GM21619 (cell line): Measurements from ENCODE around the gene DIP2C.
"Not testable (repeated sequence)": the region's sequence is repeated elsewhere in the genome, so short reads cannot be mapped to it uniquely, and the experiment has no call there.

Source experiments
- ATAC-seq: cut with Tn5 transposase; IDR thresholded peaks from one replicate; pipeline ENCODE4 v1.9.1; 2021; ENCODE audit not compliant: unreplicated experiment

DIP2C gene

DNA sequence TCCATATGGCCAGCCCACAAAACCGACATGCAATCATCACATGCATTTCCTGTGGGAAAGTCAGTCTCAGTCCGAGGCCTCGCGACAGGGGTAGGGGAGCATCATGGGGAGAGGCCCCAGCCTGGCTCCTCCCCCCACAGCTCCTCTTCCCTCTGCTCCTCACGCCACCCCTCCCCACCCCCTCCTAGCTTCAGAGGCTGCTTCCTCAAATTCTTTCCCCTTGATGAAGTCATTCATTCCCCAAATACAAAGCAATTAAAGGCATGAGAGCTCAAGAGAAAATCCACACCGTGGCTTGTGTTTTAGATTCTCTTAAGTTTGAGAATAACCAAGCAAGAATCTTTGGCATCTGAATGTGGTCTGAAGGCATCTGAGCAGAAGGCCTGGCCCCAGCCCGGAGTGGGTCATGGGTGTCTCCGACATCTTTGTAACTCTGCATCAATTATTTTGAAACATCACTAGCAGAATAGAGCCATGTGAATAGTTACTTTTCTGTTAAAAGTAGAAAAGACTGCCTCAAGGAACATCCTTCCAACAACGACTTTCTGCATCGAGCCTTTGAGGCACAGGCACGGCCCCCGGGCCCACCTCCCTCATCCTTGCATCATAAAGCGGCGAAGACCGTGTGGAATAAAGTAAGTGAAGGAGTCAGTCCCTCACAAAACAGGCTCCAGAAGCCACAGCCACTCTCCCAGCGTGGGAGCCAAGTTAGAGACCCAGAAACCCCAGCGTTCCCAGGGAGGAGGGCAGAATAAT lies 90.9 kb downstream of the DIP2C start:
- ATAC-seq = no peak

DNA sequence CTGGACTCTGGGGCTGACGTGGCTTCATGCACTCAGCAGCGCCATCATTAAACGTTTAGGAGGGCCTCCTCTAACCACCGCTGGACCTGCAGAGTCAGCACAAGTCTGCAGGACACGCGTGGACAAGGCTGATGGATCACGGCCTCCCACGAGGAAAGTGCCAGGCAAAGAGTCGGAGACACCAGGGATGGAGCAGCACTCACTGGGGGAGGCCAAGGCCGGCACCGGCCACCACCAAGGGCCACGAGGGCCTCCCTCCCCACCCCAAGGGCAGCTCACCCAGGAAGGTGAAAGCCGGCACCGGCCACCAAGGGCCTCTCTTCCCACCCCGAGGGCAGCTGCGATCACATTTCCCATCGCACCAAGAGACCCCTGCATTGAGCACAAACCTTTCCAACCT lies 91.5 kb downstream of the DIP2C start:
- ATAC-seq = no peak

DNA sequence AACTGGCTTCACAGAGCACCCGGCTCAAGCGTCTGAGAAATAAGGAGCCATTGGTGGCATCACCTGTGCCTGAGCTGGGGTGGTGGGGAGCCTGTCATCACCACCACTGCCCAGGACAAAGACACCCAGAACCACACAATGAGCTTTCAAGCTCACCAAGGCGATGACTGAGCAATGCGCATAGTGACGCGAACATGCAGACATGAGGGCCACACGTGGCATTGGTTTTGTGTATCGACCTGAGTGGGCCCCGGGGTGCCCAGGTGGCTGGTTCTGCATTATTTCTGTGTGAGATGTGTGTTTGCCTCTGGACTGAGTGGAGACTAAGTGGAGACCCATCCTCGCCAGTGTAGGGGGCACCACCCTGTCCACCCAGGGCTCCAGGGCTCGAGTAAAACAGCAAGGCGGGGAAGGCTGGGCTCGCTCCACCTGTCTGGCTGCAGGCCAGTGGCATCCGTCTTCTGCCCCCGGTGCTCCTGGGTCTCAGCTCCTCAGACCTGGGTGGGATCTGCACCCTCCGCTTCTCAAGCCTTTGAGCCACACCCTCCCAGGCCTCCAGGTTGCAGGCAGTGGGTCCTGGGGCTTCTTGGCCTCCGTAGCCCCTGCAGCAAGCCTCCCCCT lies 92.6 kb downstream of the DIP2C start:
- ATAC-seq = no peak

DNA sequence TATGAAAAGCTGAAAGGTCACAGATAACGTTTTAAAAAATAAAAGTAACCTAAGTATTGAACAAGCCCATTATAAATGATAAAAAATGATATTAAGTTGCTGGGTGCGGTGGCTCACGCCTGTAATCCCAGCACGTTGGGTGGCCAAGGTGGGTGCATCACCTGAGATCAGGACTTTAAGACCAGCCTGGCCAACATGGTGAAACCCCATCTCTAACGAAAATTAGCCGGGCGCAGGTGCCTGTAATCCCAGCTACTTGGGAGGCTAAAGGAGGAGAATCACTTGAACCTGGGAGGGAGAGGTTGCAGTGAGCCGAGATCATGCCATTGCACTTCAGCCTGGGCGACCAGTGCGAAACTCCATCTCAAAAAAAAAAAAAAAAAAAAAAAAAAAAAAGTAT lies 93.3 kb downstream of the DIP2C start:
- ATAC-seq = not testable (repeated sequence)

DNA sequence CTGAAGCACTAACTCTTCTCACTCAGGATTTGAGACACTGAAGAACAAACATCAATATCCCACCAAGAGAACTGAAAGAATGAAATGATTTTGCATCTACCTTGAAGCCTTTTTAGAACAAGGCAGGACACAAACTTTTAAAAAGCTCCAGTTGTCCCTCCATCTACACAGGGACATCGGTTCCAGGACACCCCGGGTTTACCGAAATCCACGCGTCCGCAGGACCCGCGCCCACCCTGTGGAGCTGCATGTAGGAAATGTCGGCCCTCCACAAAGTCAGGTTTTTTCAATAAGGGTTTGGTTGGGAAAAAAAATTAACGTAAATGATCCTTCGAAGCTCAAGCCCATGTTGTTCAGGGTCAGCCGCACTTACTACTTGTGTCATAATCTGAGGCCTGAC lies 94.0 kb downstream of the DIP2C start:
- ATAC-seq = no peak

DNA sequence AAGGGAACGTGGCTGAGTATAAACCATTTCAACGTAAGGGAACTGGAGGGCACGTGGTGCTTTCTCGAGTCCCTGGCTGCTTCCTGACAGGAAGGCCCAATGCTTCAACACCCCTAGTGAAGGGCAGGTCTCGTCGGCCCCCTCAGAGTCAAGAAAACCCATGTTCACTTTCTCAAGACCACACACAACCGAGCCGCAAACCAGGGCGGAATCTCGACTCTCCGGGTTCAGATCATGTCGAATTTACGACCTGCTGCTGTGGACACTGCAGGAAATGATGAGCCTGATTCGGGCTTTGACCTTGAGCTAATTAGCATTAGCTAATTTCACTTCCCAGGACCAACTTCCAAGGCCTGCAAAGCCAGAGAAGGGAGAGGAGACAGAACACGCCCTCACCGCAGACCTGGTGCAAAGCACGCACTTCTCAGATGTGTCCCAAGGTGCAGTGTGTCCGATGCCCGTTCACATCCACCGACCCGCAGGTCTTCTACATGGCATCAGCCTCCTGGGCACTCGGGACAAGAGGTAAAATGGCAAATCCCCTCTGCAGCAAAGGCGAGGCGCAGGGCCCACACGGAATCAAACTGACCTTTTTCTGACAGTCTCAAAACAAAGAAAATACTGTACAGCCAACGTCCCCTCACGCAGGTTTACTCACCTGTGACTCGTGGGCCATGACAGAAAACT lies 94.7 kb downstream of the DIP2C start:
- no peak for ATAC-seq

DNA sequence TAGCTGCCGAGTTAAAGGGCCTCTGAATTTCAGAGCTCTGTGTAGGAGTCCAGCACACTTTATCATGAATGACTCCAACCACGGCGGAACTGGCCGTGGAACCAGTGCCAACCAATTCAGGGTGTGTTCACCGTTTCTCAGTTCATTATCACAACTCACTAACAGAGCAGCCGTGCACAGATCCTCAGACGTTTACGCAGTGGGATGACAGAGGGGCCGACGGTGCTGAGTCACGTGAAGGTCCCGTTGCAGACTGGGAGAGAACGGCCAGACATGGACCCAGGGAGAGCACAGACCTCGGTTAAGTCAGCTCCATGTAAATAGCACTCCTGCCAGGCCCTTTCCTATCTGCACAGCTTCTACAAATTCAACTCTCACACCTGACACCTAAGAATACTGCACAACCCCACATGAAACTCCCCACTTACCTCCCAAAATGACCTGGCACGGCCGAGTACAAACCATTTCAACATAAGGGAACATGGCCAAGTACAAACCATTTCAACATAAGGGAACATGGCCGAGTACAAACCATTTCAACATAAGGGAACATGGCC lies 95.5 kb downstream of the DIP2C start:
- ATAC-seq = no peak

DNA sequence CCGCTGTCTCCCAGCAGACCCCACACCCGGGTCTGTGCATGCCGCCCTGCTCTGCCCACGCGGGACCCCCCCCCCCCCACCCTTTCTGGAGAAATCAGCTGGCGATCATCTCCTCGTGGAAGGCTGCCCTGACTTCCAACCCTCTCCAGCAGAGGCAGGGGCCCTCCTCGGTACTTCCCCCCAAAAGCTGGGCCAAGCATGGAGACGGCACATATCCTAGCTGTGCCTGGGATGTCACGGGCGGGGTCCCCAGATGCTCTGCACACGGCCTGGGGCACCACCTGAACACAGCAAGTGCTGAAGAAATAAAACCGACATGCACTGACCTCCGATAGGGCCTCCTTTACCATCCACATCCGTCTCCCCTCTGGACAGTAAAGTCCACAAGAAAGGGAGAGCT lies 96.0 kb downstream of the DIP2C start:
- no peak for ATAC-seq

DNA sequence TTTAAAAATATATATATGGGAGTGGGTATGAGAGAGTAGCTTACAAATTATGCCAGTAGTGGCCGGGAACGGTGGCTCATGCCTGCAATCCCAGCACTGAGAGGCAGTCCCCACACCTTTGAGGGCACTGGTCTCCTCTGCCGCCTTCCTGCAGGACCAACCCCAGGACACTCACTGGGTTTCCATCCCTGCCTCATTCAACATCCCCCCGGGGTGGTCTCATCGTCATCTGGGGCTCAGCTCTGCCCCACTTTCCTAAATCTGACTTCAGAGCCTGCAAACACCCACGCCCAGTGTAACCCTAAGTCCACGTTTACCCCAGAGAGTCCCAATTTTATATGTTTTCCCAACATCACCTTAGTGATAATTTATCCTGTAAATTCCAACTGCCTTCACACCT lies 96.5 kb downstream of the DIP2C start:
- ATAC-seq = no peak

DNA sequence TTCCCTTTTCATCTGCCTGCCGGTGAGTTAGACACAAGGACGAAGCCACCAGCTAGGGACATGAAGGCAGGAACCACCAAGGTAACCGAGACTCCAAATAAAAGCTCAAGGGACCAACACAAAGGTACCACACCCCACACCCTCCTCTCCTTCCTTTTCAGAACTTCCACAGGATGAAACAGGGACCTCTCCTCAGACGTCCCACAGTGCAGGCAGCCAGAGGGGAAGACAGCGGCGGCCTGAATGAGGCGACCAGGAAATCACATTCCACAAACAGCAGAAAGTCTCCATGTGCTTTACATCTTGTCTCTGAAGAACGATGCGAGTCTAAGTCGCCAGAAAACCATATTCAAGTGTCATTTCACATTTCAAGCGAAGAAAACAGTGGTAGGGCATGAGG lies 97.8 kb downstream of the DIP2C start:
- ATAC-seq = no peak

DNA sequence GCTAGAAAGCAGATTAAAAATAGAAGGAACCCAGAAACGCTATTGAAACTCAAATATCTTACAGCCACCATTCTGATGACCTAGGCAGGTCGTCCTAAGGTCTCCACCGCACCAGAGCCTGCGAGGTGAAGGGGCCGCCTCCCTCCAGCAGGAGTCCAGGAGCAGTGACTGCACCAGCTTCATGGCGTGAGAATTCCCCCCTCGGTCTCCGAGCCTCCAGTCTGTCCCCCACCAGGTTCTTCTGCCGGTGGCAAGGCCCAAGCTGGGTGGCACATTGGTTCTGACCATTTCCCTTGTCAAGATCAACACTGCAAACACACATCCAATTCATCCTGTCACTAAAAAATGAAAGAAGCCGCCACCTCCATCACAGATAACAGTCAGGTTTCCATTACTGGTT lies 98.7 kb downstream of the DIP2C start:
- no peak for ATAC-seq

DNA sequence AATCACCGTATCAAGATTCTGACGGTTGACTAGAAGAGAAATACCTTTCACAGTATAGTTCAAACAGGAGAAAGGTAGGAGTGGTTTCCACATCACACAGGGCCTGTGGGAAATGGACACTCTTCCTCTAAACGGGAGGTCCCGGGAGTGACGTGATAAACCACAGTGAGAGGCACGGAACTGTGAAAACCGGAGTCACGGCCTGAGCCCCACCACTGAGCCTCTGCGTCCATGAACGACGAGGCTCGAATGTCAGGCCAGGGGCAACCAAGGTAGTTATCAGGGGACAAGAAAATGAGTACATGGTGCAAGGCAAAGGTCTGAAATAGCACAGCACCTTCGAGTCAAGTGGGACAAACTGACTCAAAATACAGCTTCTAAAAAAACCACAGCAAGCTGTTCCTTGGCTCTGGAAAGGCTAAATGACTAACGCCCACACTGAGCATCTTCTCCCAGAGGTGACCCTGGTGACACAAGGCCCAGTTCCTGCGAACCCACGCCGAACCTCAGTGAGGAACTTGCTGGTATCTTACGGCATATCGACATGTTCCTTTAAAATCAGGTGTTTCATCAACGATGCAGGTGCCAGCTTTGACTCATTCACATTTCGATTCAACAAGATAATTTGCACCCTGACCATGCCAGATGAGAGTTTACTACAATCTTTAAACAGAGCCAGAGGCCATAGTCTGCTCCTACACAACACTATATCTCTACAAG lies 99.3 kb downstream of the DIP2C start:
- no peak for ATAC-seq

DNA sequence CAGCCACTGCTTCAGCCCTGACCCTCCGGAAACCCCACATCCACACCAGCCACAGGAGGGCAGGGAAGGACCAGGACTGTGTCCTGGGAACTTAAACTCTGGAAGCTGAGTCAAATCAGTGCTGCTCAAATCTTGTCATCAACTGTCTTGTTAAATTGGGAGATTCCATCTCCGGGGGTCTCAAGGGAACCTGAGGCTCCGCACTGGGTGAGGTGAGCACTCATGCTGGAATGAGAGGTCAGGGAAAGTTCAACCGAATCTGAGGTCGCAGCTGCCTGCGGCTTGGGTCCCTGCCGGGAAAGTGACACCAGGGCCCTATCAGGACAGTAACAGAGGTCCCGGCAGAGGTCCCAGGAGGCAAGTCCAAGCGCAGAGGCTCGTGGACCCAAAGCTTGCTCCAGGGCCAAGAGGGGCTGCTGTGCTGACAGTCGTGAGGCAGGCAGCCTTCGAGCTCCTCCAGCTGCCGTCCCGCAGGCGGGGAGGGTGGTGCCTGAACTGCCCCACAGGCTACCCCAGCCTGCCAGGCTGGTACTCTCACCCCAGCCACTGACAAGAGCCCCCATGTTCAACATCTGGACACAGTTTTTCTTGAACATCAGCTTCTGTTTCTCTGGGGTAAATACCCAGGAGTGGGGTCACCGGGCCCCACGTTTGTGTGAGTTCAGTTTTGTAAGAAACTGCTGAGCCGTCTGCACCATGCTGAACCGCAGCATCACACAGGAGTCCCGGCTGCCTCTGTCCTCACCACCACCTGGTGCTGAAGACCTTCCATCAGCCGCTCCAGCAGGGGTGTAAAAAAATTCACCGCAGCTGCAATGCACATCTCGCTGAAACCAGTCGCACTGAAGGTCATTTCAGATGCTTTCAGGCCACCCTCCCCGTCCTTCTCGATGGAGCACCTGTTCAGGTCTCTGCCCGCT lies 101.0 kb downstream of the DIP2C start:
- ATAC-seq = no peak

DNA sequence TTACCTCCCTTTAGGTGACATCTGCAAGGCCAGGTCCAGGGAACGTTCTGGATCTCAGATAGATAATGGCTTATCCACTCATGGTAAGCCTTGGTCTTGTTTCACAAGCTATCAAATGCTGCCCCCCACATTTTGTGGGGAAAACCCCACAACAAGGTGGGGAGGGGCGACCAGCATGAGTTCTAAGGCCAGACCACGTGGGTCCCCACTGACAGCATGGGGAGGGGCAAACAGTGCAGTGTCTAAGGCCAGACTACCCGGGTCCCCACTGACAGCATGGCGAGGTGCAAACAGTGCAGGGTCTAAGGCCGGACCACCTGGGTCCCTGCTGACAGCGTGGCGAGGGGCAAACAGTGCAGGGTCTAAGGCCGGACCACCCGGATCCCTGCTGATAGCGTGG lies 102.8 kb downstream of the DIP2C start:
- no peak for ATAC-seq

DNA sequence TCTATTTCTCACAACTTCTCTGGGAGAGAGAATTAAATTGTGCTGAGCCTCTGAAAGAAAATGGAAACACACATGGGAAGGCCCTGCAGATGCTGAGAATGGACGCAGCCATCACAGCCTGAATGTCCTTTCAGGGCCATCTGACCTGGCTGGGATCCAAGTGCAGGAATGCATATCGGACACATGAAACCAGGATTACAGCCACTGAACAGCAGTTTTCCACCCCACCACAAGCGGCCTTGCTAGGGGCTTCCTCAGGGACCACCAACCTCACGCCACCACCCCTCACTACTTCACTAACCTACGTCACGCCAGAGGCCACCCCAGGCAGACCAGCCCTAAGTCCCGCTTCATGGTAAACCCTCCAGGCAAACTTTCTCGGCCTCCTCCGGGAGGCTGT lies 103.3 kb downstream of the DIP2C start:
- ATAC-seq = no peak

DNA sequence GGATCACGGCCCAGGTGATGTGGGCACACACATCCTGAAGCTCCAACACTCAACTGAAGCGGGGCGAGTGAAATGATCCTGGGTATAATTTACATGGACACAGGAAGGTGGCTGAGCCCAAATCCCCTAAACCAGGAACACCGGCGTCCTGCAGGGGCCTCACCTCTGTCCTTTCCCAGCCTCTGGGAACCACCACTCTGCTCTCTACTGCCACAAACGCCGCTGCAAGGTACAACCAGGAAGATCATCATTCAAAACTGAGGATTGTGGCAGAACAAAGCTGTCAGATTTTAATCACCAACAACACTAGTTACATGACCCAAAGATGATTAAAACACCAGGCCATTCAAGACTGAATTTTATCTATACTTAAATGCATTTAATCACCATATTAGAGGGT lies 104.0 kb downstream of the DIP2C start:
- ATAC-seq = no peak

DNA sequence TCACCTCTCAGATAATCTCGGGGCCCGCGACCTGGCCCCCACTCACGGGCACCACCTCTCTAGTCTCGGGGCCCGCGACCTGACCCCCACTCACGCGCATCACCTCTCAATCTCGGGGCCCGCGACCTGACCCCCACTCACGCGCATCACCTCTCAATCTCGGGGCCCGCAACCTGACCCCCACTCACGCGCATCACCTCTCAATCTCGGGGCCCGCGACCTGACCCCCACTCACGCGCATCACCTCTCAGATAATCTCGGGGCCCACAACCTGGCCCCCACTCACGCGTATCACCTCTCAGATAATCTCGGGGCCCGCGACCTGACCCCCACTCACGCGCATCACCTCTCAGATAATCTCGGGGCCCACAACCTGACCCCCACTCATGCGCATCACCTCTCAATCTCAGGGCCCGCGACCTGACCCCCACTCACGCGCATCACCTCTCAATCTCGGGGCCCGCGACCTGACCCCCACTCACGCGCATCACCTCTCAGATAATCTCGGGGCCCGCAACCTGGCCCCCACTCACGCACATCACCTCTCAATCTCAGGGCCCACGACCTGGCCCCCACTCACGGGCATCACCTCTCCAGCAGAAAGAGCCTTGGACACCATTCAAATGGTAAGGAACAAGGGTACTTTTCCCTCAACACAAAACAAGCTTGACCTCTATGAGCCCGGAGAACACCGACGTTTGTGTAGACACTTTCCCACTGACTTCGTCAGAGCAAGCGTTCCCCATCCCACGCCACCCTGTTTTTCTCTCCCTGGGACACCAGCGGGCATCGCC lies 104.8 kb downstream of the DIP2C start:
- not testable (repeated sequence) for ATAC-seq

DNA sequence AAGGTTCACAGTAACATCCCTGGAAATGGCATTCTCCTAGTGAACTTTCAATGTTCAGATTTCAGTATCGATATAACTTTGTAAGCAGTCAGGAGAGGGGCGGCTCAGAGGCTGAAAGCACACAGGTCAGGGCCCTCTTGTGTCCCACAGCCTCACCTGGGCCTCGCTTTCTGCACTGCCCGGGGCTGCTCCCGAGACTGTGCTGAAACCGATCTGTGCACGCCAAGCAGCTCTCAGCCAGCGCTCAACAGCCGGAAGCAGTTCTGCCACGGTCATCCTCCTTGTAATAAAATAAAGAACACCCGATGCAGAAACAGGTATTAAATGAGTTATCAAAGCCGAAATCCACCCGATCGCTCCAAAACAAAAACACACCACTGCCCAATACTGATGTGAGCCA lies 106.0 kb downstream of the DIP2C start:
- no peak for ATAC-seq

DNA sequence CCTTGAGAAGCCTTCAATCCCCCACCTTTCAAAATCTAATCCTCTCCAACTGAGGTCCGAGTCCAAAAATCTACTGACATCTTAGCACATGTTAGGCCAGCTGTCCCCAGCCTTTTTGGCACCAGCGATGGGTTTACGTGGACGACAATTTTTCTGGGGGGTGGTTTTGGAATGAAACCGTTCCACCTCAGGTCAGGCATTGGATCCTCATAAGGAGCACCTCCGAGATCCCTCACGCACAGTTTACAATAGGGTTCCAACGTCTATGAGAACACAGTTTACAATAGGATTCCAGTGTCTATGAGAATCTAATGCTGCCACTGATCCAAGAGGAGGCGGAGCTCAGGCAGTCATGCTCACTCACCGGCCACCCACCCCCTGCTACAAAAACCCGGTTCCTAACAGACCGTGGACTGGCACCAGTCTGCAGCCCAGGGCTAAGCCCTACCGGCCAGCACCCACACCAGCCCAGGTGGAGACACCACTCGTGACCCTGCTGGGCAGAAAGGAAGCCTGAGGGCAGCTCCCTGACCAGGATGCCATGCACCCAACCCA lies 107.6 kb downstream of the DIP2C start:
- ATAC-seq = no peak
